Activated T-cell treated with anti-CD3 and anti-CD28 coated beads for 48 hours (primary cell): Measurements from ENCODE around the gene TVP23A.
"Not testable (repeated sequence)": the region's sequence is repeated elsewhere in the genome, so short reads cannot be mapped to it uniquely, and the experiment has no call there.

Experiments used
- DNase-seq: peaks from one replicate; pipeline ENCODE4 v3.0.0-alpha.2; 2020; ENCODE audit warnings: low read depth

Gene TVP23A

GRCh38 chr16:10799736-10800135, 18.9 kb downstream of the TVP23A start:
- DNase-seq, result no peak

- DNase-seq, result no peak
Measured at GRCh38 chr16:10791048-10791447, 27.5 kb downstream of the TVP23A start.

DNA sequence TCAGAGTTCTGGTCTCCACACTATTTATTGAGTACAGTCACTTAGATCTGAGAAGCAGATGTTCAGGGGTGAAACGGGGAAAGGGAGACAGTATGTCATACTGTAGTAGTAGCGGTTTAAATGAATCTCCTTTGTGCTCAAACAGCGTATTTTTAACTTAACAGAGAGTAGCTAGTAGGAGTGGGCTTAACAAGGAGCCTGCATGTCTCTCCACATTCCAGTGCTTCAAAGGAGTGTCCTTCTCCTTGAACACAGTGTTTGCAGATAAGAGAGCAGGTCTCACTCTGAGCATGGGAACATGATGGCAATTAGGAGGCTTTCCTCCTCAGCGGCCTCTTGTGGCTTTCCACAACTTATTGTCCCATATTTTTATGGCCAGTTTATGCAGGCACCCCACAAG, 30.0 kb downstream of the TVP23A start:
- not testable (repeated sequence) for DNase-seq

DNA sequence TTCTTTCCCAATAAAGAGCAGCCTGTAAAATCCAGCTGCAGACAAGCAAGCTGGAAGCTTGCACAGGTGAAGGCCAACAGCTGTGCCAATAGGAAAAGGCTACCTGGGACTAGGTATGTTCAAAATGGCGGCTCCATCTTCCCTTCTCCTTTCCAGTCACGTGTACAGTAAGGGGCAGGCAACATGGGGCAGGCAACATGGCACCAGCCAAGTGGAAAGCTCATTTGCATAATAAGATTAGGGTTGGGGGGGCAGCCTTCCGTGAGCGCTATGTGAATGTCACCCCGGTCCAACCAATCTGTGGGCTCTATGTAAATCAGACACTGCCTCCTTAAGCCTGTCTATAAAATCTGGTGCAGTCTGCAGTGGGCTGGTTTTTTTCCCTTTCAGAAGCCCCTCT, 31.3 kb downstream of the TVP23A start:
- DNase-seq, result no peak

DNA sequence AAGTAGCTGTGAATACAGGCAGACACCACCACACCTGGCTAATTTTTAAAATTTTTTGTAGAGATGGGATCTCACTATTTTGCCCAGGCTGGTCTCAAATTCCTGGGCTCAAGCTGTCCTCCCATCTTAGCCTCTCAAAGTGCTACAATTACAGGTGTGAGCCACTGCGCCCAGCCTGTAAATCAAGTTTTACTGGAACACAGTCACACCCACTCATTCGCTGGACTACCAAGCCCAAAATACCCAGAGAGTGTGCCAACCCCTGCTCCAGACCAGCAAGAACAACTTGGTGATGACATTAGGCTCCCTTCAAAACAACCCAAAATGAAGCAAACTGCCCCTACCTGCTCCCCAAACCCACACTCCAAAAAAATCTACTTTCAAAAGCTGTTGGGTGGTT, 36.0 kb downstream of the TVP23A start:
- DNase-seq, result no peak

GRCh38 chr16:10780628-10781027, 38.0 kb downstream of the TVP23A start:
- DNase-seq, result no peak

DNA sequence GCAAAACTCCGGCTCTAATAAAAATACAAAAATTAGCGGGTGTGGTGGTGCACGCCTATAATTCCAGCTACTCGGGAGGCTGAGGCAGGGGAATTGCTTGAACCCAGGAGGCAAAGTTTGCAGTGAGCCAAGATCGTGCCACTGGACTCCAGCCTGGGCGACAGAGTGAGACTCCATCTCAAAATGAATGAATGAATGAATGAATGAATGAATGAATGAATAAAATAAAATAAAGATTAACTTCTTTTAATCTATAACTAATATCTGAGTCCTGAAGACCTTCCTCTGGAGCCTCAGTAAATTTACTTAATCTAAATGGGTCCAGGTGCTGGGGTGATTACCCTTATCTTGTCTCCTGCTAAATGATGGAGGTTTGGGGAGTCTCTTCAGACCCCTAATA, 38.7 kb downstream of the TVP23A start:
- not testable (repeated sequence) for DNase-seq

GRCh38 chr16:10777356-10777755, 41.2 kb downstream of the TVP23A start:
- no peak for DNase-seq

DNA sequence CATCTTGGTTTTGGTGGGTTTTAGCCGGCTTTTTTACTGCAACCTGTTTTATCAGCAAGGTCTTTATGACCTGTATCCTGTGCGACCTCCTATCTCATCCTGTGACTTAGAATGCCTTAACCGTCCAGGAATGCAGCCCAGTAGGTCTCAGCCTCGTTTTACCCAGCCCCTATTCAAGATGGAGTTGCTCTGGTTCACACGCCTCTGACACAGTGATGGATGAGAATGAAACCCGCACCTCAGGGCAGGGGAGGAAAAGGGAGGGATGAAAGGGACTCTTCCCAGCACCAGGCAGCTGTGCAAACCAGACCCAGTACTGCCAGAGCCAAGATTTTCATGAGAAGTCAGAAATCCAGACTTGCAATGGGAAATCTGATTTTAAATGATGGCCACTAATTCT, 41.7 kb downstream of the TVP23A start:
- not testable (repeated sequence) for DNase-seq

- no peak for DNase-seq
Measured at GRCh38 chr16:10776280-10776679, 42.3 kb downstream of the TVP23A start.

GRCh38 chr16:10770907-10771306, 47.7 kb downstream of the TVP23A start:
- DNase-seq, result no peak

DNA sequence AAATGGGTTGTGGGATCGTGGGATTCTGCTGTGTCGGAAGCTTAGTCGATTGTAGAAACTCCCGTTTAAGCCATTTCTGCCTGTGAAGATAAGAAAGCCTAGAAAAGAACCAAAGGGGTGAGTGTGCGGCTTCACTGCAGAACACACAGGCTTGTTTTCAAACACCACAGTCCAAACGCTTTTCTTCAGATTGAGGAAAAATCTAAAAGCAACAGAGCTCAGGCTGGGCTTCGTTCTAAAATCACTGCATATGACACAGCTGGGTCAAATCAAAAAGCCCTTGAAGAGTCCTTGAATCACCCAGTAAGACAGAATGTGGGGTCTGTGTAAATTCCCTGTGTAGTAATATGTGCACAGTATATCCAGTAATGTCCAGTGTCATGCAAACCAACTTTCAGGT, 49.2 kb downstream of the TVP23A start:
- DNase-seq, result no peak

DNA sequence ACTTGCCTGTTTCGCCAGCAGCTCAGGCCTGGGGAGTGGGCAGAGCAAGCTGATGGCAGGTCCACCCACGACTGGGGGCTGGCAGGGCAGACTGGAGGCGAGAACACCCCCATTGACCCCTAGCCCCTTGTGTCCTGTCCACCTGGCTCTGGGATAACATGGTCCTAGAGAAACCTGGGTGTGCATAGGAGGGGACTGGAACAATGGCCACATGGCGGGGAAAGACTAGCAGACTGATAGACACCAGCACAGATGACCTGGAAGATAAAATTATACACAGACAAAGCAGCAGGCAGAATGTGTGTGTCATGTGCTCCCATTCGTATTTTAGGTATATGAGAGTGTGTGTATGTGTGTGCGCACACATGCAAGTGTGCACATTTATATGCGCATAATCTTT, 51.5 kb downstream of the TVP23A start:
- no peak for DNase-seq

GRCh38 chr16:10765772-10766171, 52.8 kb downstream of the TVP23A start:
- DNase-seq, result no peak

- no peak for DNase-seq
Measured at GRCh38 chr16:10763456-10763855, 55.1 kb downstream of the TVP23A start.

DNA sequence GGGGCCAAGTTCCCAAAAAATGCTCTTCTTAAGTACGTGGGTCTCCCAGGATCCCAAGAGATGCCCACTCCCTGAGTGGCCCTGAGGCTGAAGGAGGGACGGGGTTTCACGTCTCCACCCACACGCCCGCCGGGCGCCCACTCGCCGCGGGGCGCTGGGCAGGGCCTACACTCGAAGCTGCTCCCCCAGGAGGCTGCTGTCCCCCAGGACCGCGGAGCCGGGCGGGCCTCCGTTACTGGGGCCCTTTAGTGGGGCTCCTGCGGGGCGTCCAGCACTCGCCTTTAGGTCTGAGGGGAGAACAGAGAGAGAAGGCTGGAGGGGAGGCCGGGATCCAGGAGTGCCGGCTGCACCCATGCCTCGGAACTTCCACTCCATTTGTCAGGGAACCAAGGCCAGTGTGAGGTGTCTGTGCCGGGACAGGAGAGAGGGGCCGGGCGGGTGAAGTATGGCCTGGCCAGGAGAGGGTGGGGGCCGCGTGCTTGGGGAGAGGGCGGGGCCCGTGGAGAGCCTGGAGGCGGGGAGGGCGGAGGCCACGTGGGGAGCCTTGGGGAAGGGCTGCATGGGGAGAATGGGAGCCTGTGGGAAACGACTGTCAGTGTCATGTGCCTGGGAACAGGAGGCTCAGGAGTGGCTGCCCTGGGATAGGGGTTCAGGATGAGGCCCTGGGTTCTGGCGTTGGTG, 56.1 kb downstream of the TVP23A start:
- DNase-seq, result no peak

DNA sequence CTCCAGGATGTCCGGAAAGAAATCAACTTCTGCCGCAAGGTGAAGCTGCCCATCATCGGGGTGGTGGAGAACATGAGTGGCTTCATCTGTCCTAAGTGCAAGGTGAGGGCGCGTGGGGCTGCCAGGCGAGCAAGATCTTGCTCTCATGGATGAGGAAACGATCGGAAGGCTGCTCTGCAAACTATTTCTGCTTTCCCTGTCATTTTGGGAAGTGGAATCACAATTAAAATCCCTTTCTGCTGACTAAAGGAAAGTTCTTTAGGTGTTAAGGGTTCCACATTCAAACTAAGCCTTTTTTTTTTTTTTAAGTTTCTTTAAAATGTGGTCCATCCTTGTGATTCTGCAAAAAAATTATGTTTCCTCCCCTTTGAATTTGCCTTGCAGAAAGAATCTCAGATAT, 57.2 kb downstream of the TVP23A start:
- DNase-seq, result no peak

- DNase-seq, result no peak
Measured at GRCh38 chr16:10760858-10761257, 57.7 kb downstream of the TVP23A start.

GRCh38 chr16:10756574-10756973, 62.0 kb downstream of the TVP23A start:
- DNase-seq, result no peak

DNA sequence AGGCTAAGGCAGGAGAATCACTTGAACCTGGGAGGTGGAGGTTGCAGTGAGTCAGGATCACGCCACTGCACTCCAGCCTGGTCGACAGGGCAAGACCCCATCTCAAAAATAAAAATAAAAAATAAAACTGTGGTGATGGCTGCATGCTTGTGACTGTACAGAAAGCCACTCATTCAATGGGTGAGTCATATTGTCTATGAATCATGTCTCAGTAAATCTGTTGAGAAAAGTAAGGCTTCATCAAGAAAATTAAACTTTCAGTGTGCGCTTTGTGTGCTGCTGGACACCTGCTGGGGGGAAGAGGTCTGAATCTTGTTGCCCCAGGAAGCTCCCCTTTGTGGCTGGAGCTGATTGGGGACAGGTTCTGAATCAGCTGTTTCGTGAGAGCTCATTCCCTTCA, 63.7 kb downstream of the TVP23A start:
- DNase-seq, result no peak

DNA sequence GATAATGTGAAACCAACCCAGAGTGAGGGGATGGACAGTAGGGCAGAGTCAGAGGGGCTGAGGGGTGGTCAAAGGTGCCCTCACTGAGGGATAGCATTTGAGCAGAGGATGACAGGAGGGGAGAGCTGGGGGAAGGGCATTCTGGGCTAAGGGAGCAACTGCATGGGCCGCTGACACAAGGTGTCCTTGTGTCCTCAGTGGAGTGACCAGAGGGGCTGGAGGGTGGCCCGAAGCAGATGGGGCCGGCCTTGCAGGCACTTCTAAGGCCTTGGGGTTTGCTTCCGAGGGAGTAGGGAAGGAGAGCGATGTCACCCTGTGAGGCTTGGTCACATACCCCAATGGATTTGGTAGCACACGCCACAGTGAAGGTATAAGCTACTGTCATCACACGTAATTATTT, 64.9 kb downstream of the TVP23A start:
- DNase-seq, result no peak

- DNase-seq, result no peak
Measured at GRCh38 chr16:10752843-10753523, 65.6 kb downstream of the TVP23A start.

- no peak for DNase-seq
Measured at GRCh38 chr16:10751291-10751697, 67.3 kb downstream of the TVP23A start.

DNA sequence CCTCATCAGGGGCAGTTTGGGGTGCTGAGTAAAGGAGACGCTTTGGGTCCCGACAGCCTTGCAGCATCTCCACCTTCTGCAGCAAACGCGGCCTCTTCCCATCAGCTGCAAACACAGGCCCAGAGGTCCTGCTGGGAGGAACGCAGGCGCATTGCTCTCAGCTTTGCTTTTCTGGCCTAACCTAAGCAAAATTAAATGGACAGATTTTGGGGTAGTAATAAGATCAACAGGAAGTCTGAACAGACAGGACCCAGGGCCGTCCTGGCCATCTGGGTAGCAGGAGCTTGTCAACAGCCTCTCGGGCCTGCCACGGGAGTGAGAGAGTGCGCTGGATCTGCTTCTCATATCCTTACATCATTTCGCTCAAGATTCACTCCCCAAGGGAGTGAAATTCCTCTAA, 67.8 kb downstream of the TVP23A start:
- DNase-seq, result no peak
